GM12874 (cell line): Measurements from ENCODE around the gene CANX.

Source experiments
- TF ChIP-seq, protein P1 (sequence below): IDR thresholded peaks from 2 replicates; pipeline ENCODE4 v1.5.1; 2011; ENCODE audit warnings: low read depth, mild to moderate bottlenecking, control low read depth, low read length, moderate library complexity; ENCODE audit not compliant: insufficient read depth

The CANX gene

GRCh38 chr5:179720222-179720621, 21.5 kb downstream of the CANX start:
- TF ChIP-seq, protein P1, sequence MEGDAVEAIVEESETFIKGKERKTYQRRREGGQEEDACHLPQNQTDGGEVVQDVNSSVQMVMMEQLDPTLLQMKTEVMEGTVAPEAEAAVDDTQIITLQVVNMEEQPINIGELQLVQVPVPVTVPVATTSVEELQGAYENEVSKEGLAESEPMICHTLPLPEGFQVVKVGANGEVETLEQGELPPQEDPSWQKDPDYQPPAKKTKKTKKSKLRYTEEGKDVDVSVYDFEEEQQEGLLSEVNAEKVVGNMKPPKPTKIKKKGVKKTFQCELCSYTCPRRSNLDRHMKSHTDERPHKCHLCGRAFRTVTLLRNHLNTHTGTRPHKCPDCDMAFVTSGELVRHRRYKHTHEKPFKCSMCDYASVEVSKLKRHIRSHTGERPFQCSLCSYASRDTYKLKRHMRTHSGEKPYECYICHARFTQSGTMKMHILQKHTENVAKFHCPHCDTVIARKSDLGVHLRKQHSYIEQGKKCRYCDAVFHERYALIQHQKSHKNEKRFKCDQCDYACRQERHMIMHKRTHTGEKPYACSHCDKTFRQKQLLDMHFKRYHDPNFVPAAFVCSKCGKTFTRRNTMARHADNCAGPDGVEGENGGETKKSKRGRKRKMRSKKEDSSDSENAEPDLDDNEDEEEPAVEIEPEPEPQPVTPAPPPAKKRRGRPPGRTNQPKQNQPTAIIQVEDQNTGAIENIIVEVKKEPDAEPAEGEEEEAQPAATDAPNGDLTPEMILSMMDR, result no peak

DNA sequence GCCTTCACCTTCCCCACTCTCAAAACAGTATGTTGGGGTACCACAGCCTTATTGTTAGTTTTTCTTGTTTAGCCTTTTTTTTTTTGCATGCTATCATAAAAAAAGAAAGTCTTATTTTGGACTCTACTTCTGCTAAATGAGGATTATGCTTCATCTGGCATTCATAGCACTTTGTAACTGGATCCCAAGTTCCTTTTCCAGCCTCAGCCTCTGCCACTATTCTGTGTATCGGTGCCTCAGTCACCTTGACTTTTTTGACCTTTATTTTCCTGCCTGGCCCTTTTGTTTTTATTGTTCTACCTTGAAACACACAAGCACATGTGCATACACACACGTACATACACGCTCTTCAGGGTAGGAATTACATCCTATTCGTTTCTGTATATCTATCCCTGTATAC, 25.4 kb downstream of the CANX start:
- TF ChIP-seq, protein P1, result no peak

GRCh38 chr5:179727106-179727505, 28.3 kb downstream of the CANX start:
- TF ChIP-seq, protein P1, result no peak

- TF ChIP-seq, protein P1, result no peak
Observed at GRCh38 chr5:179729303-179729702, 30.5 kb downstream of the CANX start.

GRCh38 chr5:179729727-179730126, 31.0 kb downstream of the CANX start:
- TF ChIP-seq, protein P1, result no peak

DNA sequence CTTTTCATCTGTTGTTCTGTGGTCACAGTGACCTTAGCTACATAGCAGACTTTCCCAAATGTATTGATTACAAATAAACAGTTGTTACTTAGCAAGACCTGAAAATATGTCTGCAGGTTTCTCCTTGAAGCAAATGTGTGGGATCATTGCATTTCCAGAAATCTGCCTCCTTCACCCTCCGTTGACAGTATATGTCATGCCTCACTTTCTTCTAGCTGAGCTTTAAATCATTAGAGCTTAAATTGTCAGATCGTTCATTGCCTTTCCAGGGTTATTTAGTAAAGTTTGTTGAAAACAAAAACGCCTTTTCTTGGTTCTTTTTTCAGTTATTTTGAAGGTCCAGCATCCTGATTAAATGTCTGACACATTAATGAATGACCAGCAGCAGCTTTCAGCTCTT, 31.6 kb downstream of the CANX start:
- TF ChIP-seq, protein P1, result no peak

DNA sequence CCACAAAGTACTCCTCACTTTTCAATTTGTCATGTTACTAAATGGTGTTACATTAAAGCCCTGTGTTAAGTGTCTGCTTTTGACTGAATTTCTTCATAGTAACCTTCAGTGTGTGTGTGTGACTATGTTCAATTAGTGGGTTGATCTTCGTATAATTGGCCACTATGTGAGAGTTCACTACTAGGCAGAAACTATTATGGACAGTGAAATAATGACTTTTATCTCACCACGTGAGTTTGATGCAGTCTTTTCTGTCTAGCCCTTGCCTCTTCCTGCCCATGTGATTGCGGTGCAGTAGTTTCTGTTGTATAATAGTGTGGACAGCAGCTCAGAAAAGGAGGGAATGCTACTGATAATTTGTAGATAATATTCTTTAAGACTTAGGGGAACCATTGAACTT, 32.1 kb downstream of the CANX start:
- TF ChIP-seq, protein P1, result no peak
